Mesothelial cell of epicardium (in vitro differentiated cells): ENCODE data around the gene SHISA2. TPM values are rescaled to one million over a fixed set of nuclear protein-coding genes. Genes with fewer than 3 reads are reported as not detected.
"Not testable (repeated sequence)": the region's sequence is repeated elsewhere in the genome, so short reads cannot be mapped to it uniquely, and the experiment has no call there.

Experiments used
- DNase-seq, 2 experiments: peaks; one replicate each; pipeline ENCODE4 v3.0.0; 2021; ENCODE audit warnings: low spot score in 2 of 2; ENCODE audit not compliant: unreplicated experiment in 2 of 2
- H3K27ac Mint-ChIP-seq: 2 replicates; pipeline ENCODE4 v1.8.0; 2021; ENCODE audit warnings: mixed read lengths
- H3K27me3 Mint-ChIP-seq: 2 replicates; pipeline ENCODE4 v1.8.0; 2021; ENCODE audit warnings: low read depth, mixed read lengths
- H3K36me3 Mint-ChIP-seq: 2 replicates; pipeline ENCODE4 v1.8.0; 2021; ENCODE audit warnings: mixed read lengths
- H3K4me1 Mint-ChIP-seq: 2 replicates; pipeline ENCODE4 v1.8.0; 2021; ENCODE audit warnings: mixed read lengths
- H3K4me3 Mint-ChIP-seq: 2 replicates; pipeline ENCODE4 v1.8.0; 2021; ENCODE audit warnings: mild to moderate bottlenecking, moderate library complexity, mixed read lengths
- H3K9me3 Mint-ChIP-seq: 2 replicates; pipeline ENCODE4 v1.8.0; 2021; ENCODE audit warnings: mixed read lengths
- CTCF ChIP-seq: fragments of 200-600 bp; sonication (generic); IDR thresholded peaks from one replicate; pipeline ENCODE4 v1.5.0; 2021; ENCODE audit warnings: antibody characterized with exemption; ENCODE audit not compliant: unreplicated experiment
- total RNA-seq: library from RNA; stranded (reverse); gene quantifications from 3 replicates; pipeline ENCODE4 v1.2.1, GENCODE V29; 2021

The SHISA2 gene
- 4.5 to 4.9 TPM (median 4.7 TPM) in 3 replicates for total RNA-seq

- no peaks in the 10 kb centered on the region for H3K9me3 Mint-ChIP-seq
- no peak for TF ChIP-seq CTCF
- H3K4me1 Mint-ChIP-seq = peaks cover 24% of the 10 kb centered on the region
- peak; percentile 39 to 70 for DNase-seq
- H3K36me3 Mint-ChIP-seq = no peaks in the 10 kb centered on the region
- H3K27ac Mint-ChIP-seq = peak within 1 kb of the TSS; percentile 26
- peaks cover 40% of the 10 kb centered on the region for H3K27me3 Mint-ChIP-seq
- H3K4me3 Mint-ChIP-seq = peak within 1 kb of the TSS; percentile 63
Measured at GRCh38 chr13:26051657-26052311, at the start of gene SHISA2. Gene SHISA2, minus strand, starts transcription at chr13:26052016. Its CDS starts 1,041 bp downstream, at chr13:26050975.

- Mint-ChIP-seq H3K36me3 (no peaks in the 10 kb centered on the region), H3K27ac (no peak overlapping the region), H3K4me3 (no peak overlapping the region), H3K27me3 (peaks cover 9% of the 10 kb centered on the region), H3K4me1 (no peaks in the 10 kb centered on the region), H3K9me3 (peaks cover 6% of the 10 kb centered on the region)
- DNase-seq = no peak
- TF ChIP-seq CTCF = no peak
Measured at GRCh38 chr13:26095846-26096610, 44.2 kb upstream of the SHISA2 start.

- TF ChIP-seq CTCF = no peak
- Mint-ChIP-seq H3K9me3 (peaks cover 6% of the 10 kb centered on the region), H3K4me3 (no peak overlapping the region), H3K4me1 (no peaks in the 10 kb centered on the region), H3K27me3 (peaks cover 9% of the 10 kb centered on the region), H3K27ac (no peak overlapping the region), H3K36me3 (no peaks in the 10 kb centered on the region)
- DNase-seq = no peak
Measured at GRCh38 chr13:26095338-26095737, 43.5 kb upstream of the SHISA2 start.

- H3K4me1 Mint-ChIP-seq = peaks cover 12% of the 10 kb centered on the region
- H3K27me3 Mint-ChIP-seq, H3K9me3 Mint-ChIP-seq, H3K4me3 Mint-ChIP-seq, H3K27ac Mint-ChIP-seq, H3K36me3 Mint-ChIP-seq, DNase-seq: not testable (repeated sequence)
Measured at GRCh38 chr13:26076821-26077220, 25.0 kb upstream of the SHISA2 start.

GRCh38 chr13:26075498-26075897 is 23.7 kb upstream of the SHISA2 start:
- no peak for DNase-seq
- Mint-ChIP-seq H3K36me3 (no peaks in the 10 kb centered on the region), H3K4me1 (peaks cover 12% of the 10 kb centered on the region), H3K27me3 (peaks cover 2% of the 10 kb centered on the region), H3K27ac (no peak overlapping the region), H3K9me3 (no peaks in the 10 kb centered on the region), H3K4me3 (no peak overlapping the region)
- no peak for TF ChIP-seq CTCF

GRCh38 chr13:26074706-26075105 is 22.9 kb upstream of the SHISA2 start:
- Mint-ChIP-seq H3K27me3 (peaks cover 2% of the 10 kb centered on the region), H3K9me3 (no peaks in the 10 kb centered on the region), H3K36me3 (no peaks in the 10 kb centered on the region), H3K4me3 (peak overlapping the region; percentile 20), H3K4me1 (peaks cover 12% of the 10 kb centered on the region), H3K27ac (peak overlapping the region; percentile 53)
- DNase-seq = no peak
- no peak for TF ChIP-seq CTCF
